ENCODE results near the gene CARD6.

- TF ChIP-seq FOXA1 (IDR thresholded peaks at IDR 0.05) (no peak), ARNT (IDR thresholded peaks at IDR 0.05) (no peak), ELF4 (IDR thresholded peaks at IDR 0.05) (no peak)
Observed at GRCh38 chr5:40844565-40844964, 3.4 kb downstream of the CARD6 start.
